GM19467 (cell line): Measurements from ENCODE around the gene USP47.

Source experiments
- ATAC-seq: cut with Tn5 transposase; IDR thresholded peaks from one replicate; pipeline ENCODE4 v1.9.1; 2021; ENCODE audit warnings: mild to moderate bottlenecking, moderate library complexity; ENCODE audit not compliant: unreplicated experiment

USP47 gene

GRCh38 chr11:11865449-11865848, 23.7 kb downstream of the USP47 start:
- ATAC-seq, result no peak

GRCh38 chr11:11866203-11866602, 24.4 kb downstream of the USP47 start:
- no peak for ATAC-seq

DNA sequence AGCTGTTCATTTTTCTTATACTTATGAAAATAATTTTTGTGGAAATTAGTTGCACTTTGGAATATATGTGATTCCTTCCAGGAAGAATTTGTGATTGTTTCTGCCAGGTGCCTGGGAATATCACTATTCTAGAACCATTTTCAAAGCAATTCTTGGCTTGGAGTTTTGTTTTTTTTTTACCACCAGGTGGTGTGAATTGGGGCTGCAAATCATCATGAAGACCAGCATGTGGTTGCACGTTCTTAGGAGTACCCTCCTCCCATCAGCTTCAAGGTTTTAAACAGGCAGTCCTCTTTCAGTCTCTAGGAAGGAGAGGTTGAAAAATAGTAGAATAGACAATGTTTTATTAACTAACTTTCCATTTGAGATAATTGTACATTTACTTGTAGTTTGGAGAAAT, 25.9 kb downstream of the USP47 start:
- no peak for ATAC-seq

- no peak for ATAC-seq
Measured at GRCh38 chr11:11871991-11872401, 30.2 kb downstream of the USP47 start.

DNA sequence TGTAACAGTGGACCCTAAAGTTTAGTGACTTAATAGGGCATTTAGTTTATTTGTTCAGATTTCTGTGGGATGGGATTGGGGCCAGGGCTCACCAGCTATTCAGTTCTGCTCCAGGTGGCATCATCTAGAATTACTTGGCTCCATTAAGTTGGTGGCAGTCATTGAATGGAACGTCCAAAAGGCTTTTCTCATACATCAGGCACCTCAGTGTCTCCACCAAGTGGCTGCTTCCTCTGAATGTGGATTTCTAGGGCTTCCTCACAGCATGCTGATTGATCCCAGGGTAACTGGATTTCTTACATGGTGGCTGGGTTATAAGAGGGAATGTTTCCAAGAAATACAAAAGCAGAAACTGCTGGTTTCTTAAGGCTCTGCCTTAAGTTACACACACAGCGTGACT, 34.7 kb downstream of the USP47 start:
- no peak for ATAC-seq

- no peak for ATAC-seq
Measured at GRCh38 chr11:11880179-11880578, 38.4 kb downstream of the USP47 start.

DNA sequence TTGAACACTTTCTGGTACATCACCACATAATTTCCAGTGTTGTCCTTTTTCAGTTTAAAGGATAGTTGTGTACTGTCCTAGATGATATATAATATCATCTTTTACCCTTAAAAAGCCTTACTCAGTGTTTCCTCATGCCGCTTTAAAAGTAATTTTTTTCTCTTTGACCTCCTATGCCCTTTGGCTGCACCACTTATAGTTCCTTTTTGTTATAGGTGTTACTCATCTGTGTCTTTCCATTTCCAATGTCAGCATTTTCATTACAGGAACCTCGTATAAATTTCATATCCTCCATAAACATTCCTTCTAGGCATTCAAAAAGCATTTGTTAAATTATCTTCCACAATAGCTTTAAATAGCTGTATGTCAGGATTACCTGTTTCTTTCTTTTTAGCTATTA, 40.8 kb downstream of the USP47 start:
- no peak for ATAC-seq

DNA sequence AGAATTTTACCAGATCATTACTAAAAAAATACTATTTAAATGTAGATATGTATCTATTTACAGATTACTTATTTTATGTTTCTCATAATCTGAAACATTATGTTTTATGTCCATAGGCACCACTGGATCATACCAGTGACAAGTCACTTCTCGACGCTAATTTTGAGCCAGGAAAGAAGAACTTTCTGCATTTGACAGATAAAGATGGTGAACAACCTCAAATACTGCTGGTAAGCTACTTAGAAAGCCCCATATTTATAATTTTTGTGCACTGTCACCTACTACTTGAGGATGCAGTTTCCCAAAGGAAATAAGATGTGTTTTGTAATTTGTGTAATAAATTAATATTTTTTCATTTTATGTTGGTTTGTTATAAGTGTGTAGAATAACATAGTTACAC, 42.6 kb downstream of the USP47 start:
- no peak for ATAC-seq

- peak; percentile 87 for ATAC-seq
Measured at GRCh38 chr11:11884774-11885481, 43.2 kb downstream of the USP47 start.

GRCh38 chr11:11894486-11894885, 52.7 kb downstream of the USP47 start:
- no peak for ATAC-seq

DNA sequence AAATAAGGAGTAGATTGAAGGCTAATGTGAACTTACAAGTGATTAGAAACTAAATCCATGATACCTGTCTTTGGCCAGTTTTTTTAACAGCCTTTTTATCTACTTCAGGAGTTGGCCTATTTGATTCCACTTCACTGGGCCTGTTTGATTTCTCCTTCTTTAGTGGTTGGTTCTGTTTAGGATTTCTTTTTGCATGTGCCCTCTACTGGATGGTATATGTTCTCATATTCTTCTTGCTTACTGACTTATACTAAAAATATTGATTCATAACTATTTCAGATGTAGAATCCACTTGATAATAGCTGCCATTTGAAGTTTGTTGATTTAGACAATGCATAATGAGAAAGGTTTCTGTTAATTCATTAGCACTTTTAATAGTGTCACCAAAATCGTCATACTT, 53.9 kb downstream of the USP47 start:
- ATAC-seq, result no peak

GRCh38 chr11:11898648-11899047, 56.9 kb downstream of the USP47 start:
- no peak for ATAC-seq

DNA sequence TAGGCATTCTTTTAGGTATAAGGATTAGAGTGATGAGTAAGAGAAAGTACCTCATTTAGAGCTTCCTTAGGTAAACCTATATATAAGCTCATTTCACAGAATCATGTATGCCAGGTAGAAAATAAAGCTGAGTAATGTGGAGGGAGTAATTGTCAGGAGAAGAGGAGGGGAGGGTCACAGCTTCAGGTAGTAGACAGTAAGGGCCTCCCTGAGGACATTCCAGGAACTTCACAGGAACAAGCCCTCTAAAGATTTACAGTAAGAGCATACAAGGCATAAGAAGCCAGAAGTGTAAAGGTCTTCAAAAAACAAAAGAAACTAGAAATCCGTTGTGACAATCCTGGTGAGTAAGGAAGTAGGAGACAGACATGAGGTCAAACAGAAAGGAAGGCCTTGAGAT, 57.6 kb downstream of the USP47 start:
- ATAC-seq, result no peak

- no peak for ATAC-seq
Measured at GRCh38 chr11:11901929-11902328, 60.2 kb downstream of the USP47 start.

GRCh38 chr11:11909727-11910126, 68.0 kb downstream of the USP47 start:
- ATAC-seq, result no peak

DNA sequence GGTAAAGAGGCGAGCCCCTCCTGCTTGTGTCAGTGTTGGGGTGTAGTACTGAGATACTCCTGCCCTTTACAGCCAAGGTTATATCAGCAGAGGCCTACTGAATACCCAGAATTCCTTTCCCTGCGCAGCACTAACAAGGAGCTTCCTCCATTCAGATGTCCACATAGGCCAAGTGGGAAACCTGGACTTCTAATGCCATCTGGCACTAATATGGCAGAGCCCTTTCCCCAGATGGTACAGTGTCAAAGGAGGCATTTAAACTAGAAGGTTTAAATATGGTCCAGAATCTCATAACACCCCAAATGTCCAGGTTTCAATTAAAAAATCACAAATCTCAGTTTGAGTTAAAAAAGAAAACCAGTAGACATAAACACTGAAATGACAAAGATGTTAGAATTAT, 68.8 kb downstream of the USP47 start:
- ATAC-seq, result no peak

GRCh38 chr11:11913395-11913794, 71.6 kb downstream of the USP47 start:
- ATAC-seq, result no peak

DNA sequence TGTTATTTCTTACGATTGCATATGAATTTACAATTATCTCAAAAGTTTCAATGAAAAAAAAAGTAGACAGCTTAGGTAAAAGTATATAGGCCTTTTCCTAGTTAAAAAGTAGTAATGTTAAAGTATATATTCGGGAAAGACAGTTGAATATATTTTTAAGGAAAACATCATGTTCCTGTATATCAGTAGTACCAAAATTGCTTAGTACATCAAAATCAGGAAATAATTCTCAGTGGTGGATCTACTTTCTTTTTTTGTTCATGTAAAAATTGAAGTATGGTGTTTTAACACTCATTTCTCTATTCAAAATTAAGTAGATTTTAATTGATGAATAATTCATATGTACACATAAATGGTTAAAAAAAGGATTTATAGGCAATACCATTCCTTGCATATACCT, 73.9 kb downstream of the USP47 start:
- ATAC-seq, result no peak

- no peak for ATAC-seq
Measured at GRCh38 chr11:11916981-11917399, 75.2 kb downstream of the USP47 start.

DNA sequence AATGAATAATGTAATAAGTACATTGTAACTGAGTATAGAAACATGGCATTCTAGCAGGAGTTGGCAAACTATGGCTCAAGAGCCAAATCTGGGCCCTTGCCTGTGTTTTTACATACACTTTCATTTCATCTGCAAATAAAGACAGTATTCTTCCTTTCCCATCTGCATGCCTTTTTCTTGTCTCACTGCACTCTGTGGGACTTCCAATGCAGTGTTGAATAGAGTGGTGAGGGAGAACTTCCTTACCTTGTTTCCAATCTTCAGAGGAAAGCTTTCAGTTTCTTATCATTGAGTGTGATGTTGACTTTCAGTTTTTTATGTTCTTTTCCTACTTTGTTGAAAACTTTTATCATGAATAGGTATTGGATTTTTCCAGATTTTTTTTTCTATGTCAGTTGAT, 82.1 kb downstream of the USP47 start:
- no peak for ATAC-seq

DNA sequence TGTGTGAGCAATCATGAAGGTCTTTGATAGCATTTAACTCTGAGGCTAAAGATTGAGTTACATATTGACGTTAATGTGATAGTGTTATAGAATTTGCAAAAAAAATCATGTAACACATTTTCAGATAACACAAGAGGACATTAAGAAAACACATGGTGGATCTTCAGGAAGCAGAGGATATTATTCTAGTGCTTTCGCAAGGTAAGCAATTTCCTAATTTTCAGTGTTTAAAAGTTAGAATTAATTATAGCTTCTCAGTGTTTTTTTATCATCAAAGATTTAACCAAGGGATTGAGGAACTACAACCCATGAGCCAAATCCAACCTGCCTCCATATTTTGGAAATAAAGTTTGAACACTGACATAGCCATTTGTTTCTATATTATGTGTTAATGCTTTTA, 88.1 kb downstream of the USP47 start:
- no peak for ATAC-seq

- no peak for ATAC-seq
Measured at GRCh38 chr11:11931461-11932055, 89.8 kb downstream of the USP47 start.

GRCh38 chr11:11935536-11935935, 93.8 kb downstream of the USP47 start:
- no peak for ATAC-seq
